Activated T-helper 2 cell treated with anti-CD3 and anti-CD28 coated beads, Interferon-gamma antibody, Interleukin-2, Interleukin-4, amounts not matched to agents 10 μg/mL and 5 μg/mL and 100 μg/mL, durations not matched to agents 14 hours and 24 hours and 36 hours (primary cell): ENCODE data around the gene SLC2A5. TPM values are rescaled to one million over a fixed set of nuclear protein-coding genes. Genes with fewer than 3 reads are reported as not detected.

Source experiments
- DNase-seq: peaks from one replicate; pipeline ENCODE4 v3.0.0; 2021; ENCODE audit warnings: low spot score
- H3K27ac Mint-ChIP-seq: one replicate; pipeline ENCODE4 v1.8.0; 2021; ENCODE audit warnings: mixed read lengths
- H3K27me3 Mint-ChIP-seq: one replicate; pipeline ENCODE4 v1.8.0; 2021; ENCODE audit warnings: low read depth, mixed read lengths
- H3K36me3 Mint-ChIP-seq: one replicate; pipeline ENCODE4 v1.8.0; 2021; ENCODE audit warnings: low read depth, mixed read lengths
- H3K4me1 Mint-ChIP-seq: one replicate; pipeline ENCODE4 v1.8.0; 2021; ENCODE audit warnings: low read depth, mixed read lengths
- H3K4me3 Mint-ChIP-seq: one replicate; pipeline ENCODE4 v1.8.0; 2021; ENCODE audit warnings: low read depth, mild to moderate bottlenecking, moderate library complexity, mixed read lengths
- H3K9me3 Mint-ChIP-seq: one replicate; pipeline ENCODE4 v1.8.0; 2021; ENCODE audit warnings: mixed read lengths
- intact Hi-C: fragments of 100-400 bp; cut with micrococcal nuclease; formaldehyde crosslinking; loops from one replicate; pipeline ENCODE4 v1.15.1; 2023
- total RNA-seq: library from RNA; stranded (reverse); gene quantifications from 2 replicates; pipeline ENCODE4 v1.2.3, GENCODE V29; 2022

Gene SLC2A5
- total RNA-seq, 1 donor from 2014 or later = not detected

DNA sequence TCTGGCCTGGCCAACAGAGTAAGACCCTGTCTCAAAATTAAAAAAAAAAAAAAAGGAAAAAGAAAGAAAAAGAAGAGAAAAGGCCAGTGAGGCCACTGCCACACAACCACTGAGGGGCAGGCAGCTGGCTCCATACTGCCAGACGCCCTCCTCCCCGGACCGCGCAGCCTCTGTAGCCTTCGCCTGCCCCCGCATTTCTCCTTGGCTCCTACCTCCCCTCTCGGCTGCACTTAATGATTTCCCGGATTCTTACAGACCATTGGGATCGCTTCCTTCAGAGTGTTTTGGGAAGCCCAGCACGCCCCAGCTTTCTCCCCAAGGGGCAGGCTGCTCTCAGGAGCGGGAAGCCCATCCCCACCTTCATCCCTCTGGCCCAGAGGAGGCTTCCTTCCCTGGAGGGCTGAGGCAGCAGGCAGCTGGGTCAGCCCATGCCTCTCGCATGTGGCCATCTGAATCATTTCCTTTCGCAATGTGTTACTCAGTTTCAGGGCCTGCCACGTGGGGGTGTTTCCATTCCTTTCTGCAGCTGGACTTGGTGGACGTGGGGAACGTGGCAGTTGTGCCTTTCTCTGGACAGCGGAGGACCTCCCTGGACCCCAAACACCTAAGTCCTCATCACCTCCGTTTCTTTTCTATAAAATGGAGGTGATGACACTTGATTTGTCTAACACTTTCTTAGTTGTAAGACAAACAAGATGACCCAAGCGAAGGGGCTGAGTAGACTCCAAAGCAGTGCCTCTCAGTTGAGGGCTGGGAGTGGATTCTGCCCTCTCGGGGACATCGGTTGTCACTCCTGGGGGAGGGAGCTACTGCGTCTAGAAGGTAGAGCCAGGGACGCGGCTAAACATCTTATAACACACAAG is 2.3 kb downstream of the SLC2A5 start:
- Mint-ChIP-seq H3K4me3 (no peak overlapping the region), H3K9me3 (no peaks in the 10 kb centered on the region), H3K27me3 (peaks cover 20% of the 10 kb centered on the region), H3K27ac (no peak overlapping the region), H3K4me1 (peaks cover 11% of the 10 kb centered on the region), H3K36me3 (no peaks in the 10 kb centered on the region)
- intact Hi-C loops = no loop called here
- no peak for DNase-seq

- Mint-ChIP-seq H3K4me3 (no peak overlapping the region), H3K9me3 (no peaks in the 10 kb centered on the region), H3K27me3 (peaks cover 22% of the 10 kb centered on the region), H3K36me3 (no peaks in the 10 kb centered on the region), H3K4me1 (peaks cover 11% of the 10 kb centered on the region), H3K27ac (no peak overlapping the region)
- intact Hi-C loops = no loop called here
- no peak for DNase-seq
These were observed 4.2 kb downstream of the SLC2A5 start for GRCh38 chr1:9065213-9065751.

- no peak overlapping the region for H3K4me3 Mint-ChIP-seq
- intact Hi-C loops = no loop called here
- peaks cover 13% of the 10 kb centered on the region for H3K27me3 Mint-ChIP-seq
- H3K36me3 Mint-ChIP-seq = no peaks in the 10 kb centered on the region
- H3K27ac Mint-ChIP-seq = no peak overlapping the region
- no peaks in the 10 kb centered on the region for H3K9me3 Mint-ChIP-seq
- no peak for DNase-seq
- no peaks in the 10 kb centered on the region for H3K4me1 Mint-ChIP-seq
These were observed 6.6 kb downstream of the SLC2A5 start for GRCh38 chr1:9062846-9063245.

DNA sequence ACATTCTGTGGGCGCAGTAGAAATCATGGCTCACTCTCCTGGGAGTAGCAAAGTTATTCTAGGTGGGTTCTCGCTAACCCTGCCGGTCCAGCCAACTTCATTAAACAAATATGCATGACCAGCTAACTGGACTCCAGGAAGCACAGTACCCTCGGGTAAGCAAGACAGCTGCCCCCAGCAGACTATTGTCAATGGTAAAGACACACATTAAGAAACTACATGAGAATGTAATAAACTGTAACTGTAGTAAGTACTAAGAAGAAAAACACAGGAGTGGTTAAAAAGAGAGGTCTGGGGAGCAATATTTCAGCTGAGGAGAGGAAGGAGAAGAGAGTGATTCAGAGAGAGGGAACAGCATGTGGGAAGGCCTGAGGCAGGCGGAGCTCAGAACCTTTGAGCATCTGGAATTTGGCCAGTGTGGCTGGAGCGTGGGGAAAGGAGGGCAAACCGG is 7.4 kb downstream of the SLC2A5 start:
- H3K36me3 Mint-ChIP-seq = no peaks in the 10 kb centered on the region
- H3K9me3 Mint-ChIP-seq = no peaks in the 10 kb centered on the region
- no peak overlapping the region for H3K4me3 Mint-ChIP-seq
- H3K27ac Mint-ChIP-seq = no peak overlapping the region
- H3K27me3 Mint-ChIP-seq = peaks cover 13% of the 10 kb centered on the region
- no peak for DNase-seq
- intact Hi-C loops = no loop called here
- H3K4me1 Mint-ChIP-seq = no peaks in the 10 kb centered on the region

DNA sequence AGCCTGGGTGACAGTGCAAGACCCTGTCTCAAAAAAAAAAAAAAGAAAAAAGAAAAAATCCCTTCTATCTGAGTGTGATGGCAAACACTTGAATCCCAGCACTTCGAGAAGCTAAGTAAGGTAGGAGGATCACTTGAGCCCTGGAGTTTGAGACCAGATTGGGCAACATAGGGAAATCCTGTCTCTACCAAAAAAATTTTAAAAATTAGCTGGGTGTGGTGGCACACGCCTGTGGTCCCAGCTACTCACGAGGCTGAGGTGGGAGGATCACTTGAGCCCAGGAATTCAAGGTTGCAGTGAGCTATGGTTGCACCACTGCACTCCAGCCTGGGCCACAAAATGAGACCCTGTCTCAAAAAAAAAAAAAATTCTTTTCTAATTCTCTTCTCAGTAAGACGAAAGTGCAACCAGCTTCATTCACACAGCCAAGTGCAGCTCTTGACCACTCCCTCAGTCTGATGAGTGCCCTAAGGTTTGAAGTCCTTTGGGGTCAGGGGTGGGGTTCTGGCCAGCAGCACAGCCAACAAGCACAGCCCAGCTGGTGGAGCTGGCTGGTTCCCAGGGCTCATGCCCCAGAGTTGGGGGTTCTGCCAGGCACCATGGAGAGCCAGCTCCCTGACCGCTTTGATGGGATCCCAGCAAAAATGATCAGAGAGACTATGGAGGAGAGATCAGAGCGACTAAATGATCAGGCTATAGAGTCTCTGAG is 8.0 kb downstream of the SLC2A5 start:
- Mint-ChIP-seq H3K27me3 (peaks cover 13% of the 10 kb centered on the region), H3K9me3 (no peaks in the 10 kb centered on the region), H3K4me1 (no peaks in the 10 kb centered on the region), H3K4me3 (no peak overlapping the region), H3K27ac (no peak overlapping the region), H3K36me3 (no peaks in the 10 kb centered on the region)
- DNase-seq = no peak
- intact Hi-C loops = no loop called here

- Mint-ChIP-seq H3K27ac (no peak overlapping the region), H3K36me3 (no peaks in the 10 kb centered on the region), H3K4me3 (no peak overlapping the region), H3K9me3 (no peaks in the 10 kb centered on the region), H3K27me3 (peaks cover 11% of the 10 kb centered on the region), H3K4me1 (no peaks in the 10 kb centered on the region)
- intact Hi-C loops = no loop called here
- DNase-seq = no peak
These were observed 9.3 kb downstream of the SLC2A5 start for GRCh38 chr1:9059891-9060744.

DNA sequence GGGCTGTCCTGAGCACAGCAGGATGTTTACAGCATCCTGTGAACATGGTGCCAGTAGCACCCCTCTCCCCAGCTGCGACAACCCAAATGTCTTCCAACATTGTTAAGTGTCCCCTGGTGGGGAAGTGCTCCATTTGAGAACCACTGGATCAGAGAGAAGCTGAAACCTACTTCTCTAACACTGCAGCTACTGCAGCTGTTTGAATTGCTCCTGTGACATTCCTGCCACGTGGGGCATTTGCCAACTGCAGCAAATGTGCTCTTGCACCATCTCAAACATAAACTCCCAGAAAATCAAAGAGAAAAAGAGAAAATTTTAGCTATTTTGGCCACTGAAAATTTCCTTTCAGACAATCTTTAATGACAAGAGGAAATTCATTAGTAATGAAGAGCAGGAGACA is 11.0 kb downstream of the SLC2A5 start:
- H3K27me3 Mint-ChIP-seq = peaks cover 6% of the 10 kb centered on the region
- H3K27ac Mint-ChIP-seq = no peak overlapping the region
- H3K36me3 Mint-ChIP-seq = no peaks in the 10 kb centered on the region
- intact Hi-C loops = no loop called here
- DNase-seq = no peak
- H3K9me3 Mint-ChIP-seq = no peaks in the 10 kb centered on the region
- no peaks in the 10 kb centered on the region for H3K4me1 Mint-ChIP-seq
- no peak overlapping the region for H3K4me3 Mint-ChIP-seq

GRCh38 chr1:9057851-9058250 is 11.6 kb downstream of the SLC2A5 start:
- no peaks in the 10 kb centered on the region for H3K4me1 Mint-ChIP-seq
- no peak overlapping the region for H3K4me3 Mint-ChIP-seq
- no peaks in the 10 kb centered on the region for H3K36me3 Mint-ChIP-seq
- H3K27me3 Mint-ChIP-seq = peaks cover 6% of the 10 kb centered on the region
- no peak overlapping the region for H3K27ac Mint-ChIP-seq
- DNase-seq = no peak
- intact Hi-C loops = no loop called here
- H3K9me3 Mint-ChIP-seq = no peaks in the 10 kb centered on the region

GRCh38 chr1:9052272-9053049 is 17.0 kb downstream of the SLC2A5 start:
- Mint-ChIP-seq H3K36me3 (no peaks in the 10 kb centered on the region), H3K27me3 (peaks cover 18% of the 10 kb centered on the region), H3K4me1 (no peaks in the 10 kb centered on the region), H3K4me3 (no peak overlapping the region), H3K27ac (no peak overlapping the region), H3K9me3 (no peaks in the 10 kb centered on the region)
- intact Hi-C loops = no loop called here
- no peak for DNase-seq

- H3K4me1 Mint-ChIP-seq = no peaks in the 10 kb centered on the region
- H3K27me3 Mint-ChIP-seq = peaks cover 24% of the 10 kb centered on the region
- H3K9me3 Mint-ChIP-seq = no peaks in the 10 kb centered on the region
- DNase-seq = no peak
- H3K36me3 Mint-ChIP-seq = no peaks in the 10 kb centered on the region
- intact Hi-C loops = no loop called here
- no peak overlapping the region for H3K27ac Mint-ChIP-seq
- no peak overlapping the region for H3K4me3 Mint-ChIP-seq
These were observed 18.1 kb downstream of the SLC2A5 start for GRCh38 chr1:9051379-9051778.

DNA sequence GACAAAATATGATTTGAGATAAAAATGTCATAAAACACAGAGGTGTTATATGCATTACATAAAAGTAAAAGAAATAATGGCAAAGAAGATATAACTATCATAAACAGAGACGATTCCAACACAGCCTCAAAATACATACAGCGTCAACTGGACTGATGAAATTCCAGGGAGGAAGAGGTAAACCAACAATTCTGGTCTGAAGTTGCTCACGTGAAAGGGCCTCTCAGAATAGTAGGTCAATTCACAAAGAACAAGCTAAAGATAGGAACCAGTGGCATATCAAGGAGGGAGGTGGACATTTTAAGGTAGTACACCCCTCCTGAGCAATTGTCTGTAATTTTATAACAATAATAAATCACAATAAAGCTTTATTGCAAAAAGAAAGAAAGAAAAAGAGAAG is 18.6 kb downstream of the SLC2A5 start:
- peaks cover 24% of the 10 kb centered on the region for H3K27me3 Mint-ChIP-seq
- no peak overlapping the region for H3K27ac Mint-ChIP-seq
- no peak for DNase-seq
- H3K9me3 Mint-ChIP-seq = no peaks in the 10 kb centered on the region
- no peaks in the 10 kb centered on the region for H3K4me1 Mint-ChIP-seq
- intact Hi-C loops = no loop called here
- H3K36me3 Mint-ChIP-seq = no peaks in the 10 kb centered on the region
- no peak overlapping the region for H3K4me3 Mint-ChIP-seq

DNA sequence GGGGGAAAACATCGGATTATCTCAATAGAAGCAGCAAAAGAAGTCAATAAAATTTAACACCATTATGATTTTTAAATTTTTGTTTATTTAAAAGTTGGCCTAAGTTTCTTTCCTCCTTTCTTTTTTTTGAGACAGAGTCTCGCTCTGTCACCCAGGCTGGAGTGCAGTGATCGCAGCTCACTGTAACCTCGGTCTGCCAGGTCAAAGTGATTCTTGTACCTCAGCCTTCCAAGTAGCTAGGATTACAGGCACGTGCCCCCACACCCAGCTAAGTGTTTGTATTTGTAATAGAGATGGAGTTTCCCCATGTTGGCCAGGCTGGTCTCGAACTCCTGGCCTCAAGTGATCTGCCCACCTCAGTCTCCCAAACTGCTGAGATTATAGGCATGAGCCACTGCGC is 20.9 kb downstream of the SLC2A5 start:
- H3K27me3 Mint-ChIP-seq = peaks cover 30% of the 10 kb centered on the region
- no peak for DNase-seq
- no peaks in the 10 kb centered on the region for H3K9me3 Mint-ChIP-seq
- H3K4me1 Mint-ChIP-seq = no peaks in the 10 kb centered on the region
- no peak overlapping the region for H3K27ac Mint-ChIP-seq
- intact Hi-C loops = no loop called here
- H3K36me3 Mint-ChIP-seq = no peaks in the 10 kb centered on the region
- H3K4me3 Mint-ChIP-seq = no peak overlapping the region
